CD14-positive monocyte (primary cell): ENCODE data around the gene ZDHHC14. TPM values are rescaled to one million over a fixed set of nuclear protein-coding genes. Genes with fewer than 3 reads are reported as not detected.

Experiments
- DNase-seq, 3 donors: peaks; one replicate each; pipeline ENCODE4 v3.0.0-alpha.2; 2011 to 2022
- H2AFZ ChIP-seq: 2 replicates; pipeline ENCODE4 v1.6.0; 2012; ENCODE audit warnings: mild to moderate bottlenecking, low read depth, low read length, inconsistent platforms; ENCODE audit not compliant: insufficient read depth, poor library complexity, severe bottlenecking
- H3K27ac ChIP-seq, 2 donors: 1 replicate in 1 of 2; 2 replicates in 1 of 2; pipeline ENCODE4 v1.5.1; 2012 to 2013; ENCODE audit warnings: low read length in 2 of 2, control low read depth in 1 of 2, inconsistent platforms in 1 of 2, low read depth in 1 of 2, mild to moderate bottlenecking in 1 of 2
- H3K27me3 ChIP-seq, 2 donors: one replicate each; pipeline versions ENCODE4 v1.6.0 to v1.6.1; 2011 to 2013; ENCODE audit warnings: low read length in 2 of 2; ENCODE audit not compliant: control insufficient read depth in 2 of 2, insufficient read depth in 2 of 2
- H3K36me3 ChIP-seq, 2 donors: replicated peaks in 1 of 2; 1 replicate in 1 of 2; 2 replicates in 1 of 2; pipeline versions ENCODE4 v1.5.1 to v1.6.1; 2012 to 2013; ENCODE audit warnings: low read length in 2 of 2, control low read depth in 1 of 2, inconsistent platforms in 1 of 2, mild to moderate bottlenecking in 1 of 2; ENCODE audit not compliant: insufficient read depth in 2 of 2, control insufficient read depth in 1 of 2
- H3K4me1 ChIP-seq, 2 donors: 1 replicate in 1 of 2; 2 replicates in 1 of 2; pipeline versions ENCODE4 v1.5.1 to v1.6.1; 2012 to 2013; ENCODE audit warnings: low read length in 2 of 2, control low read depth in 1 of 2, inconsistent platforms in 1 of 2, mild to moderate bottlenecking in 1 of 2, moderate library complexity in 1 of 2; ENCODE audit not compliant: insufficient read depth in 2 of 2, control insufficient read depth in 1 of 2
- H3K4me2 ChIP-seq: replicated peaks from 2 replicates; pipeline ENCODE3; 2012; ENCODE audit warnings: low read length, moderate library complexity, mild to moderate bottlenecking; ENCODE audit not compliant: poor library complexity, severe bottlenecking; ENCODE audit errors: extremely low read depth
- H3K4me3 ChIP-seq, 3 experiments: fragments of 200-600 bp in 1 of 3; sonication (generic) in 1 of 3; replicated peaks in 1 of 3; 1 replicate in 2 of 3; 2 replicates in 1 of 3; pipeline ENCODE4 v1.5.1; 2011 to 2013; ENCODE audit warnings: low read length in 3 of 3, mild to moderate bottlenecking in 3 of 3, control low read depth in 2 of 3, low read depth in 2 of 3, inconsistent platforms in 1 of 3, moderate library complexity in 1 of 3
- H3K79me2 ChIP-seq: 2 replicates; pipeline ENCODE4 v1.6.0; 2012; ENCODE audit warnings: mild to moderate bottlenecking, control low read depth, inconsistent platforms, low read length, moderate library complexity; ENCODE audit not compliant: insufficient read depth
- H3K9ac ChIP-seq: 2 replicates; pipeline ENCODE4 v1.6.0; 2017; ENCODE audit warnings: low read length, mild to moderate bottlenecking; ENCODE audit not compliant: insufficient read depth, poor library complexity, severe bottlenecking
- H3K9me3 ChIP-seq, 2 donors: replicated peaks in 1 of 2; 1 replicate in 1 of 2; 2 replicates in 1 of 2; pipeline versions ENCODE4 v1.5.1 to v1.6.1; 2012 to 2013; ENCODE audit warnings: low read length in 2 of 2, control low read depth in 1 of 2; ENCODE audit not compliant: control insufficient read depth in 1 of 2, insufficient read depth in 1 of 2
- H4K20me1 ChIP-seq: 2 replicates; pipeline ENCODE4 v1.6.0; 2012; ENCODE audit warnings: mild to moderate bottlenecking, low read length, control low read depth, moderate library complexity; ENCODE audit not compliant: insufficient read depth
- H3K27ac Mint-ChIP-seq, 7 donors: one replicate each; pipeline ENCODE4 v1.8.0; 2020; ENCODE audit warnings: mild to moderate bottlenecking in 7 of 7, mixed read lengths in 7 of 7, moderate library complexity in 6 of 7, inconsistent platforms in 2 of 7
- H3K27me3 Mint-ChIP-seq, 3 donors: one replicate each; pipeline ENCODE4 v1.8.0; 2021 to 2022; ENCODE audit warnings: low read depth in 3 of 3, mild to moderate bottlenecking in 3 of 3, mixed read lengths in 3 of 3, moderate library complexity in 3 of 3, inconsistent platforms in 1 of 3
- H3K36me3 Mint-ChIP-seq, 2 donors: one replicate each; pipeline ENCODE4 v1.8.0; 2020; ENCODE audit warnings: mixed read lengths in 2 of 2, inconsistent platforms in 1 of 2, mild to moderate bottlenecking in 1 of 2
- H3K4me1 Mint-ChIP-seq: one replicate; pipeline ENCODE4 v1.8.0; 2020; ENCODE audit warnings: mild to moderate bottlenecking, mixed read lengths
- H3K4me3 Mint-ChIP-seq, 2 donors: one replicate each; pipeline ENCODE4 v1.8.0; 2020; ENCODE audit warnings: mild to moderate bottlenecking in 2 of 2, mixed read lengths in 2 of 2, moderate library complexity in 1 of 2
- H3K9me3 Mint-ChIP-seq, 7 donors: one replicate each; pipeline ENCODE4 v1.8.0; 2020 to 2022; ENCODE audit warnings: mixed read lengths in 7 of 7, mild to moderate bottlenecking in 6 of 7, moderate library complexity in 6 of 7, inconsistent platforms in 2 of 7
- WGBS: methylation state at CpG from one replicate; pipeline ENCODE4 v1.1.5; 2013; ENCODE audit warnings: missing lambda C conversion rate; ENCODE audit not compliant: insufficient coverage; 5-methylcytosine and 5-hydroxymethylcytosine counted together
- intact Hi-C, 2 donors: fragments of 100-400 bp; cut with micrococcal nuclease; formaldehyde crosslinking; loops; one replicate each; pipeline versions ENCODE4 v1.15.0 to v1.15.1; 2023
- polyA plus RNA-seq, 3 donors: library from polyadenylated mRNA; depleted of rRNA in 1 of 3; unstranded in 2 of 3; stranded (reverse) in 1 of 3; fragments of 300-500 nt in 2 of 3; fragments of >200 nt in 1 of 3; fragmentation: Illumina TruSeq in 2 of 3; gene quantifications; 1 replicate in 2 of 3; 2 replicates in 1 of 3; pipeline ENCODE4 v1.2.3, GENCODE V29; 2012 to 2021
- TF ChIP-seq, protein P1 (sequence below): fragments of 200-600 bp; IDR thresholded peaks from one replicate; pipeline ENCODE4 v1.8.0; 2022; ENCODE audit warnings: antibody characterized with exemption, mild to moderate bottlenecking

ZDHHC14 gene
- polyA plus RNA-seq, 3 donors, result 0.30 to 1.7 (median 0.93) TPM

DNA sequence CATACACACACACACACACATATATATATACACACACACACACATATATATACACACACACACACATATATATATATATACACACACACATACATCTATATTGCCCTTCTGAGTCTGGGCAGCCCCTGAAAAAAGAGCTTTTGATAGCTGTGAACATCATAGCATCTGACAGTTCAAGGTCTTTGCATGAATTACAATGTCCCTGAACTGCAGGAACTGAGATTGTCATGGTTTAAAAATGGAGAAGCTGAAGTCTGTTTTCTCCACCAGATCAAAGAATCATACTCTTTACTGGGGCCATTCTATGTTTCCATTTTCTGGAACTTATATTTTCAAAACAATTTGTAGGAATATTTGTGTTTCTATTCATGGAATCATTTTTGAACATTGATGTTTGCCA, 189.8 kb downstream of the ZDHHC14 start:
- TF ChIP-seq, protein P1, sequence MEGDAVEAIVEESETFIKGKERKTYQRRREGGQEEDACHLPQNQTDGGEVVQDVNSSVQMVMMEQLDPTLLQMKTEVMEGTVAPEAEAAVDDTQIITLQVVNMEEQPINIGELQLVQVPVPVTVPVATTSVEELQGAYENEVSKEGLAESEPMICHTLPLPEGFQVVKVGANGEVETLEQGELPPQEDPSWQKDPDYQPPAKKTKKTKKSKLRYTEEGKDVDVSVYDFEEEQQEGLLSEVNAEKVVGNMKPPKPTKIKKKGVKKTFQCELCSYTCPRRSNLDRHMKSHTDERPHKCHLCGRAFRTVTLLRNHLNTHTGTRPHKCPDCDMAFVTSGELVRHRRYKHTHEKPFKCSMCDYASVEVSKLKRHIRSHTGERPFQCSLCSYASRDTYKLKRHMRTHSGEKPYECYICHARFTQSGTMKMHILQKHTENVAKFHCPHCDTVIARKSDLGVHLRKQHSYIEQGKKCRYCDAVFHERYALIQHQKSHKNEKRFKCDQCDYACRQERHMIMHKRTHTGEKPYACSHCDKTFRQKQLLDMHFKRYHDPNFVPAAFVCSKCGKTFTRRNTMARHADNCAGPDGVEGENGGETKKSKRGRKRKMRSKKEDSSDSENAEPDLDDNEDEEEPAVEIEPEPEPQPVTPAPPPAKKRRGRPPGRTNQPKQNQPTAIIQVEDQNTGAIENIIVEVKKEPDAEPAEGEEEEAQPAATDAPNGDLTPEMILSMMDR, result no peak
- Histone ChIP-seq H3K9ac (no peak overlapping the region), H3K4me2 (no peak overlapping the region), H4K20me1 (no peaks in the 10 kb centered on the region), H3K36me3 (no peaks in the 10 kb centered on the region), H3K4me3 (no peak overlapping the region), H3K9me3 (no peaks in the 10 kb centered on the region), H3K4me1 (no peaks in the 10 kb centered on the region), H3K27ac (no peak overlapping the region), H3K27me3 (no peaks in the 10 kb centered on the region), H3K79me2 (no peaks in the 10 kb centered on the region), H2AFZ (no peak overlapping the region)
- no peak overlapping the region for H3K27ac Mint-ChIP-seq
- H3K36me3 Mint-ChIP-seq, result no peaks in the 10 kb centered on the region
- intact Hi-C loops, result no loop called here
- H3K4me3 Mint-ChIP-seq, result no peak overlapping the region
- no peaks in the 10 kb centered on the region for H3K27me3 Mint-ChIP-seq
- DNase-seq, result no peak
- no peaks in the 10 kb centered on the region for H3K4me1 Mint-ChIP-seq
- peaks cover 0 to 7% (median 0%) of the 10 kb centered on the region in 7 donors for H3K9me3 Mint-ChIP-seq

- TF ChIP-seq, protein P1, result no peak
- no peaks in the 10 kb centered on the region for H3K79me2 ChIP-seq
- Mint-ChIP-seq H3K36me3 (no peaks in the 10 kb centered on the region), H3K9me3 (peaks cover 0 to 7% (median 0%) of the 10 kb centered on the region in 7 donors), H3K27ac (no peak overlapping the region), H3K27me3 (no peaks in the 10 kb centered on the region), H3K4me1 (no peaks in the 10 kb centered on the region), H3K4me3 (no peak overlapping the region)
- H3K36me3 ChIP-seq, result no peaks in the 10 kb centered on the region
- intact Hi-C loops, result no loop called here
- H3K9ac ChIP-seq, result no peak overlapping the region
- H3K4me3 ChIP-seq, result no peak overlapping the region
- no peaks in the 10 kb centered on the region for H3K4me1 ChIP-seq
- WGBS, result 60% methylated on average over 1 of the region's 4 CpGs
- no peak overlapping the region for H3K4me2 ChIP-seq
- no peaks in the 10 kb centered on the region for H3K27me3 ChIP-seq
- H3K9me3 ChIP-seq, result no peaks in the 10 kb centered on the region
- DNase-seq, result no peak
- H2AFZ ChIP-seq, result no peak overlapping the region
- H3K27ac ChIP-seq, result no peak overlapping the region
- H4K20me1 ChIP-seq, result no peaks in the 10 kb centered on the region
These were observed 190.3 kb downstream of the ZDHHC14 start for GRCh38 chr6:157571269-157571668.
